ENCODE results near the gene FCER2. TPM values are rescaled to one million over a fixed set of nuclear protein-coding genes. Genes with fewer than 3 reads are reported as not detected.

The FCER2 gene
- total RNA-seq, 1 experiment from 2014 or later = not detected

GRCh38 chr19:7746903-7747884, 45.3 kb upstream of the FCER2 start, which contains the start of gene CD209:
Gene CD209, minus strand, starts transcription at chr19:7747534. Its CDS starts 23 bp downstream, at chr19:7747511.
- H3K27ac Mint-ChIP-seq = peak within 1 kb of the TSS in 2 of 3 experiments; percentile 6 to 72; a peak in 3 of 7 replicates
- no peak within 1 kb of the TSS for H2AFZ ChIP-seq (ENCODE audit: low read length)

More at GRCh38 chr19:7746903-7747884, 45.3 kb upstream of the FCER2 start, which contains the start of gene CD209:
- Histone ChIP-seq H4K91ac (ENCODE audit: insufficient read length, low read depth, low read length) (peak within 1 kb of the TSS; percentile 46), H2BK120ac (ENCODE audit: low read depth, low read length, poor library complexity, severe bottlenecking) (no peak within 1 kb of the TSS), H3K18ac (ENCODE audit: insufficient read length, low read depth, low read length) (no peak within 1 kb of the TSS), H3K4me2 (ENCODE audit: insufficient read depth, insufficient read length, low read length) (no peak within 1 kb of the TSS), H3K9ac (ENCODE audit: extremely low read depth, insufficient read length, low read length) (no peak within 1 kb of the TSS), H2BK5ac (ENCODE audit: insufficient read length, low read length) (no peak within 1 kb of the TSS), H3K27me3 (ENCODE audit: insufficient read depth, low read length) (no peaks in the 10 kb centered on the region), H4K20me1 (ENCODE audit: control insufficient read depth, insufficient read depth, insufficient read length) (no peaks in the 10 kb centered on the region), H3K79me2 (ENCODE audit: insufficient read depth, low read length) (no peaks in the 10 kb centered on the region), H3K27ac (ENCODE audit: insufficient read length, low read depth, low read length) (no peak within 1 kb of the TSS), H3K9me3 (ENCODE audit: control insufficient read depth, low read depth, low read length) (no peaks in the 10 kb centered on the region), H3K4ac (ENCODE audit: low read depth, low read length) (no peak within 1 kb of the TSS), H3K56ac (ENCODE audit: insufficient read length, low read depth, low read length) (no peak within 1 kb of the TSS), H2AK5ac (ENCODE audit: insufficient read length, low read length) (no peak within 1 kb of the TSS), H4K5ac (ENCODE audit: insufficient read length, low read depth, low read length) (no peak within 1 kb of the TSS), H4K8ac (replicated peaks; ENCODE audit: insufficient read length, low read depth, low read length) (no peak within 1 kb of the TSS), H3K14ac (ENCODE audit: insufficient read depth, low read length) (0 out of 2 replicates have a peak within 1 kb of the TSS, but pooled peaks have one; percentile 17), H3T11ph (ENCODE audit: low read length) (no peak within 1 kb of the TSS), H2BK20ac (ENCODE audit: low read depth, low read length, poor library complexity, severe bottlenecking) (no peak within 1 kb of the TSS), H3K79me1 (ENCODE audit: insufficient read depth, low read depth, low read length, poor library complexity, severe bottlenecking) (no peaks in the 10 kb centered on the region), H3K23me2 (ENCODE audit: insufficient read length, low read depth, low read length, poor library complexity, severe bottlenecking) (no peaks in the 10 kb centered on the region), H2BK15ac (ENCODE audit: low read depth, low read length) (no peak within 1 kb of the TSS), H3K23ac (ENCODE audit: insufficient read length, low read depth, low read length) (no peak within 1 kb of the TSS), H2BK12ac (ENCODE audit: insufficient read length, low read depth, low read length) (no peak within 1 kb of the TSS), H3K4me1 (ENCODE audit: insufficient read depth, low read length) (peaks cover 9% of the 10 kb centered on the region; the same call in 1 of the 2 replicates)
- Mint-ChIP-seq H3K9me3 (peaks cover 5 to 7% of the 10 kb centered on the region in 2 experiments; a peak in 4 of 5 replicates), H3K36me3 (ENCODE audit: insufficient read depth in 1 of 3, low read depth in 3 of 3) (peaks cover 0 to 4% (median under 1%) of the 10 kb centered on the region in 3 experiments; a peak in 5 of 7 replicates), H3K4me3 (no peak within 1 kb of the TSS), H3K4me1 (peaks cover 25 to 38% of the 10 kb centered on the region in 2 experiments), H3K27me3 (ENCODE audit: low read depth) (peaks cover 20% of the 10 kb centered on the region)
- DNase-seq = no peak
- WGBS (ENCODE audit: extremely low coverage, insufficient read length, low lambda C conversion rate) = no CpG with 5 or more reads among the region's 7 CpGs
- TF ChIP-seq CTCF (conservative IDR thresholded peaks at IDR 0.05) = no peak
